Suprapubic skin (tissue), 3 donors: Measurements from ENCODE around the gene SNN.

ENCODE experiments used
- EP300 ChIP-seq: sonication (generic); formaldehyde crosslinking; IDR thresholded peaks from one replicate; pipeline ENCODE4 v1.6.1; 2017; ENCODE audit warnings: antibody characterized with exemption
- TF ChIP-seq, protein P1 (sequence below), 2 donors: fragments of 200-600 bp in 1 of 2; fragments of 450-650 bp in 1 of 2; sonication (generic) in 1 of 2; IDR thresholded peaks; one replicate each; pipeline ENCODE4 v1.5.1; 2016 to 2019; ENCODE audit warnings: antibody characterized with exemption in 2 of 2, mild to moderate bottlenecking in 1 of 2, moderate library complexity in 1 of 2

DNA sequence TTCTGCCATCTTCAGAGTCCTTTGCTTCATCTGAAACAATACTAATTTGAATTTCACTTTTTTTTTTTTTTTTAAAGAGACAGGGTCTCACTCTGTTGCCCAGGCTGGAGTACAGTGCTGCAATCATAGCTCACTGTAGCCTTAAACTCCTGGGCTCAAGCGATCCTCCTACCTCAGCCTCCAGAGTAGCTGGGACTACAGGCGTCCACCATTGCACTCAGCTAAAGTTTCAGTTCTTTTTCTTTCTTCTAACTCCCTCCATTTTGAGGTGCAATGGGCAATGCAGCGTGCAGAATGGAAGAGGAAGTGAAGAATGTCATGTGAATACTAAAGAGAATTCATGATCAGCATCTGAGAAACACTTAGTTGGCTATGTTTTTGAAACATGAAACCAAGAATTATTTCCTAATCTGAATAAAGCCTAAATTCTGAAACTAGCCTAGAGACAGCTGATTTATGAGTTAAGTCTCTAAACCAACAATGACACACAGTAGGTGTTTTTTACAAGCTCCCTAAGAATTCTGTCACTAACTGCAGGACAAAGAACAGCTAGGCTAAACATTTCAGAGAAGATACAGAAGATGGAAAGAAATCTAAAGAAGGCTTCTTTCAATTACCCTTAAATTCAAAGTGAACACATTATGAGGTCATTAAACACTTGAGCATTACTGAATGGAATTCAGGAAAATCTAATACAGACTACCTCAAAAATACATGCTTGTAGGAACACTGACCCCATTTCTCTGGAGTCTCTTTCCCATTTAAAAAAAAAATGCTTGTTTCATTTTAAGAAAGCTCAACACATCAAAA lies 21.0 kb downstream of the SNN start:
- no peak for TF ChIP-seq EP300
- TF ChIP-seq, protein P1, sequence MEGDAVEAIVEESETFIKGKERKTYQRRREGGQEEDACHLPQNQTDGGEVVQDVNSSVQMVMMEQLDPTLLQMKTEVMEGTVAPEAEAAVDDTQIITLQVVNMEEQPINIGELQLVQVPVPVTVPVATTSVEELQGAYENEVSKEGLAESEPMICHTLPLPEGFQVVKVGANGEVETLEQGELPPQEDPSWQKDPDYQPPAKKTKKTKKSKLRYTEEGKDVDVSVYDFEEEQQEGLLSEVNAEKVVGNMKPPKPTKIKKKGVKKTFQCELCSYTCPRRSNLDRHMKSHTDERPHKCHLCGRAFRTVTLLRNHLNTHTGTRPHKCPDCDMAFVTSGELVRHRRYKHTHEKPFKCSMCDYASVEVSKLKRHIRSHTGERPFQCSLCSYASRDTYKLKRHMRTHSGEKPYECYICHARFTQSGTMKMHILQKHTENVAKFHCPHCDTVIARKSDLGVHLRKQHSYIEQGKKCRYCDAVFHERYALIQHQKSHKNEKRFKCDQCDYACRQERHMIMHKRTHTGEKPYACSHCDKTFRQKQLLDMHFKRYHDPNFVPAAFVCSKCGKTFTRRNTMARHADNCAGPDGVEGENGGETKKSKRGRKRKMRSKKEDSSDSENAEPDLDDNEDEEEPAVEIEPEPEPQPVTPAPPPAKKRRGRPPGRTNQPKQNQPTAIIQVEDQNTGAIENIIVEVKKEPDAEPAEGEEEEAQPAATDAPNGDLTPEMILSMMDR (IDR thresholded peaks at IDR 0.05), result no peak
